HepG2 (cell line): ENCODE measurements around the gene KLHDC4. TPM values are rescaled to one million over a fixed set of nuclear protein-coding genes. Genes with fewer than 3 reads are reported as not detected.

Experiments
- HMG20B ChIP-seq: conservative IDR thresholded peaks from 2 replicates; pipeline ENCODE4 v1.6.1; 2016; ENCODE audit warnings: missing genetic modification reagents, missing compliant biosample characterization
- HNRNPUL1 ChIP-seq: fragments of 200-400 bp; formaldehyde crosslinking; IDR thresholded peaks from 2 replicates; pipeline ENCODE4 v1.6.1; 2017; ENCODE audit warnings: low read depth, mild to moderate bottlenecking, low read length, moderate library complexity
- HOXA5 ChIP-seq: sonication (generic); formaldehyde crosslinking; IDR thresholded peaks from 2 replicates; pipeline ENCODE4 v1.4.0; 2020; ENCODE audit warnings: missing genetic modification reagents
- MYC ChIP-seq: sonication (generic); formaldehyde crosslinking; IDR thresholded peaks from 2 replicates; pipeline ENCODE4 v1.9.0; 2021; ENCODE audit warnings: missing genetic modification reagents, borderline replicate concordance
- SATB2 ChIP-seq: sonication (generic); formaldehyde crosslinking; IDR thresholded peaks from 2 replicates; pipeline ENCODE4 v1.5.0; 2020; ENCODE audit warnings: missing genetic modification reagents
- YEATS2 ChIP-seq: sonication (generic); formaldehyde crosslinking; IDR thresholded peaks from 2 replicates; pipeline ENCODE4 v1.4.0; 2020; ENCODE audit warnings: missing genetic modification reagents, borderline replicate concordance
- ZBTB20 ChIP-seq: sonication (generic); formaldehyde crosslinking; IDR thresholded peaks from 2 replicates; pipeline ENCODE4 v1.8.1; 2023; ENCODE audit warnings: missing genetic modification reagents, low read depth, mild to moderate bottlenecking, borderline replicate concordance
- ZFY ChIP-seq: sonication (generic); formaldehyde crosslinking; IDR thresholded peaks from 2 replicates; pipeline ENCODE4 v1.4.0; 2020; ENCODE audit warnings: missing genetic modification reagents
- ZNF225 ChIP-seq: sonication (generic); formaldehyde crosslinking; IDR thresholded peaks from 2 replicates; pipeline ENCODE4 v1.4.0; 2020; ENCODE audit warnings: mild to moderate bottlenecking, missing genetic modification reagents
- ZNF230 ChIP-seq: sonication (generic); formaldehyde crosslinking; IDR thresholded peaks from 2 replicates; pipeline ENCODE4 v1.4.0; 2020; ENCODE audit warnings: mild to moderate bottlenecking, missing genetic modification reagents
- ZNF431 ChIP-seq: sonication (generic); formaldehyde crosslinking; IDR thresholded peaks from 2 replicates; pipeline ENCODE4 v1.9.0; 2022; ENCODE audit warnings: missing genetic modification reagents, low read depth, mild to moderate bottlenecking, borderline replicate concordance
- polyA plus RNA-seq, 8 experiments: library from polyadenylated mRNA; depleted of rRNA in 3 of 8; stranded (reverse) in 7 of 8; unstranded in 1 of 8; fragments of >200 nt; fragmentation: Illumina TruSeq in 4 of 8; extraction: Trizol in 4 of 8; gene quantifications; 2 replicates each; pipeline versions ENCODE4 v1.2.1 to v1.2.3, GENCODE V29; 2011 to 2016; ENCODE audit warnings: low read depth in 4 of 8, missing spikeins in 1 of 8, mixed read lengths in 1 of 8; ENCODE audit not compliant: insufficient read depth in 1 of 8
- total RNA-seq, 5 experiments: library from RNA; depleted of rRNA; stranded (reverse); fragments of >200 nt; fragmentation: Illumina TruSeq; extraction: Trizol; gene quantifications; 2 replicates each; pipeline ENCODE4 v1.2.3, GENCODE V29; 2016; ENCODE audit warnings: low read depth in 1 of 5
- TF ChIP-seq, protein P1 (sequence below): sonication (generic); IDR thresholded peaks from 2 replicates; pipeline ENCODE4 v1.6.1; 2016; ENCODE audit warnings: low read depth, borderline replicate concordance
- TF ChIP-seq, protein P2 (sequence below): sonication (generic); formaldehyde crosslinking; IDR thresholded peaks from 2 replicates; pipeline ENCODE4 v1.4.0; 2020; ENCODE audit warnings: missing genetic modification reagents
- TF ChIP-seq, protein P3 (sequence below): sonication (generic); formaldehyde crosslinking; IDR thresholded peaks from 2 replicates; pipeline ENCODE4; 2020; ENCODE audit warnings: missing genetic modification reagents, mild to moderate bottlenecking, borderline replicate concordance
- TF ChIP-seq, protein P4 (sequence below): sonication (generic); formaldehyde crosslinking; IDR thresholded peaks from 2 replicates; pipeline ENCODE4 v1.4.0; 2020; ENCODE audit warnings: missing genetic modification reagents, borderline replicate concordance
- TF ChIP-seq, protein P5 (sequence below): sonication (generic); formaldehyde crosslinking; IDR thresholded peaks from 2 replicates; pipeline ENCODE4 v1.5.0; 2020; ENCODE audit warnings: mild to moderate bottlenecking, missing genetic modification reagents, borderline replicate concordance

Gene KLHDC4
- total and polyA plus RNA-seq, 2 of the 13 experiments (the other 11 are each of a cell fraction or from before 2014, with no cell fraction given): 18.7 to 31.8 TPM

DNA sequence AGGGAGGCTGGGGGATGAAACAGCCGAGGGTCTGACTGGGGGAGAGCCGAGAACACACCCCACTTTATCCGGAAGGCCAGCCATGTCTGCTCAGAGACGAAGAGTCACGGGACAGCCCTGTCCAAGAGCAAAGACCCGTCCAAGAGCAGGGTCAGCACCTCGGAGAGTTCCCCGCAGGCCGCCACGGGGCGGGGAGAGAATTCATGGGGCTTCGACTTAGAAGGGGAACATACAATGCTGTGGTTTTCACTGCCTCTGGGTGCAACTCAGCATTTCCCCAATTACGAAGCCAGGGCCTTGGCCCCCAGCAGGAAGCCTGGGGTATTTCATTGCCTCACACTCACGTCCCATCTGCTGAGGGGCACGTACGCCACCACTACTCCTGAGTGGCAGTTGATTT is 104.2 kb downstream of the KLHDC4 start (continued):
- TF ChIP-seq, protein P1, sequence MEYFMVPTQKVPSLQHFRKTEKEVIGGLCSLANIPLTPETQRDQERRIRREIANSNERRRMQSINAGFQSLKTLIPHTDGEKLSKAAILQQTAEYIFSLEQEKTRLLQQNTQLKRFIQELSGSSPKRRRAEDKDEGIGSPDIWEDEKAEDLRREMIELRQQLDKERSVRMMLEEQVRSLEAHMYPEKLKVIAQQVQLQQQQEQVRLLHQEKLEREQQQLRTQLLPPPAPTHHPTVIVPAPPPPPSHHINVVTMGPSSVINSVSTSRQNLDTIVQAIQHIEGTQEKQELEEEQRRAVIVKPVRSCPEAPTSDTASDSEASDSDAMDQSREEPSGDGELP: no peak
- TF ChIP-seq HMG20B (0 out of 2 replicates have a peak, but pooled peaks have one; percentile 41), HOXA5 (CRISPR knock-in tag) (peak; percentile 89), ZBTB20 (CRISPR knock-in tag) (peak; percentile 37; the same call in 1 of the 2 replicates), ZNF230 (no peak), SATB2 (CRISPR knock-in tag) (peak; percentile 90; the same call in 1 of the 2 replicates), YEATS2 (CRISPR knock-in tag) (no peak), HNRNPUL1 (no peak), ZNF225 (0 out of 2 replicates have a peak, but pooled peaks have one; percentile 33), ZFY (peak; percentile 28; the same call in 1 of the 2 replicates), ZNF431 (CRISPR knock-in tag) (no peak), MYC (CRISPR knock-in tag) (peak; percentile 57; the same call in 1 of the 2 replicates)
- TF ChIP-seq, protein P2, sequence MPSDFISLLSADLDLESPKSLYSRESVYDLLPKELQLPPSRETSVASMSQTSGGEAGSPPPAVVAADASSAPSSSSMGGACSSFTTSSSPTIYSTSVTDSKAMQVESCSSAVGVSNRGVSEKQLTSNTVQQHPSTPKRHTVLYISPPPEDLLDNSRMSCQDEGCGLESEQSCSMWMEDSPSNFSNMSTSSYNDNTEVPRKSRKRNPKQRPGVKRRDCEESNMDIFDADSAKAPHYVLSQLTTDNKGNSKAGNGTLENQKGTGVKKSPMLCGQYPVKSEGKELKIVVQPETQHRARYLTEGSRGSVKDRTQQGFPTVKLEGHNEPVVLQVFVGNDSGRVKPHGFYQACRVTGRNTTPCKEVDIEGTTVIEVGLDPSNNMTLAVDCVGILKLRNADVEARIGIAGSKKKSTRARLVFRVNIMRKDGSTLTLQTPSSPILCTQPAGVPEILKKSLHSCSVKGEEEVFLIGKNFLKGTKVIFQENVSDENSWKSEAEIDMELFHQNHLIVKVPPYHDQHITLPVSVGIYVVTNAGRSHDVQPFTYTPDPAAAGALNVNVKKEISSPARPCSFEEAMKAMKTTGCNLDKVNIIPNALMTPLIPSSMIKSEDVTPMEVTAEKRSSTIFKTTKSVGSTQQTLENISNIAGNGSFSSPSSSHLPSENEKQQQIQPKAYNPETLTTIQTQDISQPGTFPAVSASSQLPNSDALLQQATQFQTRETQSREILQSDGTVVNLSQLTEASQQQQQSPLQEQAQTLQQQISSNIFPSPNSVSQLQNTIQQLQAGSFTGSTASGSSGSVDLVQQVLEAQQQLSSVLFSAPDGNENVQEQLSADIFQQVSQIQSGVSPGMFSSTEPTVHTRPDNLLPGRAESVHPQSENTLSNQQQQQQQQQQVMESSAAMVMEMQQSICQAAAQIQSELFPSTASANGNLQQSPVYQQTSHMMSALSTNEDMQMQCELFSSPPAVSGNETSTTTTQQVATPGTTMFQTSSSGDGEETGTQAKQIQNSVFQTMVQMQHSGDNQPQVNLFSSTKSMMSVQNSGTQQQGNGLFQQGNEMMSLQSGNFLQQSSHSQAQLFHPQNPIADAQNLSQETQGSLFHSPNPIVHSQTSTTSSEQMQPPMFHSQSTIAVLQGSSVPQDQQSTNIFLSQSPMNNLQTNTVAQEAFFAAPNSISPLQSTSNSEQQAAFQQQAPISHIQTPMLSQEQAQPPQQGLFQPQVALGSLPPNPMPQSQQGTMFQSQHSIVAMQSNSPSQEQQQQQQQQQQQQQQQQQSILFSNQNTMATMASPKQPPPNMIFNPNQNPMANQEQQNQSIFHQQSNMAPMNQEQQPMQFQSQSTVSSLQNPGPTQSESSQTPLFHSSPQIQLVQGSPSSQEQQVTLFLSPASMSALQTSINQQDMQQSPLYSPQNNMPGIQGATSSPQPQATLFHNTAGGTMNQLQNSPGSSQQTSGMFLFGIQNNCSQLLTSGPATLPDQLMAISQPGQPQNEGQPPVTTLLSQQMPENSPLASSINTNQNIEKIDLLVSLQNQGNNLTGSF (CRISPR knock-in tag): peak; percentile 65; the same call in 1 of the 2 replicates
- TF ChIP-seq, protein P3, sequence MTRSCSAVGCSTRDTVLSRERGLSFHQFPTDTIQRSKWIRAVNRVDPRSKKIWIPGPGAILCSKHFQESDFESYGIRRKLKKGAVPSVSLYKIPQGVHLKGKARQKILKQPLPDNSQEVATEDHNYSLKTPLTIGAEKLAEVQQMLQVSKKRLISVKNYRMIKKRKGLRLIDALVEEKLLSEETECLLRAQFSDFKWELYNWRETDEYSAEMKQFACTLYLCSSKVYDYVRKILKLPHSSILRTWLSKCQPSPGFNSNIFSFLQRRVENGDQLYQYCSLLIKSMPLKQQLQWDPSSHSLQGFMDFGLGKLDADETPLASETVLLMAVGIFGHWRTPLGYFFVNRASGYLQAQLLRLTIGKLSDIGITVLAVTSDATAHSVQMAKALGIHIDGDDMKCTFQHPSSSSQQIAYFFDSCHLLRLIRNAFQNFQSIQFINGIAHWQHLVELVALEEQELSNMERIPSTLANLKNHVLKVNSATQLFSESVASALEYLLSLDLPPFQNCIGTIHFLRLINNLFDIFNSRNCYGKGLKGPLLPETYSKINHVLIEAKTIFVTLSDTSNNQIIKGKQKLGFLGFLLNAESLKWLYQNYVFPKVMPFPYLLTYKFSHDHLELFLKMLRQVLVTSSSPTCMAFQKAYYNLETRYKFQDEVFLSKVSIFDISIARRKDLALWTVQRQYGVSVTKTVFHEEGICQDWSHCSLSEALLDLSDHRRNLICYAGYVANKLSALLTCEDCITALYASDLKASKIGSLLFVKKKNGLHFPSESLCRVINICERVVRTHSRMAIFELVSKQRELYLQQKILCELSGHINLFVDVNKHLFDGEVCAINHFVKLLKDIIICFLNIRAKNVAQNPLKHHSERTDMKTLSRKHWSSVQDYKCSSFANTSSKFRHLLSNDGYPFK: no peak
- TF ChIP-seq, protein P4, sequence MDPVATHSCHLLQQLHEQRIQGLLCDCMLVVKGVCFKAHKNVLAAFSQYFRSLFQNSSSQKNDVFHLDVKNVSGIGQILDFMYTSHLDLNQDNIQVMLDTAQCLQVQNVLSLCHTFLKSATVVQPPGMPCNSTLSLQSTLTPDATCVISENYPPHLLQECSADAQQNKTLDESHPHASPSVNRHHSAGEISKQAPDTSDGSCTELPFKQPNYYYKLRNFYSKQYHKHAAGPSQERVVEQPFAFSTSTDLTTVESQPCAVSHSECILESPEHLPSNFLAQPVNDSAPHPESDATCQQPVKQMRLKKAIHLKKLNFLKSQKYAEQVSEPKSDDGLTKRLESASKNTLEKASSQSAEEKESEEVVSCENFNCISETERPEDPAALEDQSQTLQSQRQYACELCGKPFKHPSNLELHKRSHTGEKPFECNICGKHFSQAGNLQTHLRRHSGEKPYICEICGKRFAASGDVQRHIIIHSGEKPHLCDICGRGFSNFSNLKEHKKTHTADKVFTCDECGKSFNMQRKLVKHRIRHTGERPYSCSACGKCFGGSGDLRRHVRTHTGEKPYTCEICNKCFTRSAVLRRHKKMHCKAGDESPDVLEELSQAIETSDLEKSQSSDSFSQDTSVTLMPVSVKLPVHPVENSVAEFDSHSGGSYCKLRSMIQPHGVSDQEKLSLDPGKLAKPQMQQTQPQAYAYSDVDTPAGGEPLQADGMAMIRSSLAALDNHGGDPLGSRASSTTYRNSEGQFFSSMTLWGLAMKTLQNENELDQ (CRISPR knock-in tag): peak; percentile 93; the same call in 1 of the 2 replicates
- TF ChIP-seq, protein P5, sequence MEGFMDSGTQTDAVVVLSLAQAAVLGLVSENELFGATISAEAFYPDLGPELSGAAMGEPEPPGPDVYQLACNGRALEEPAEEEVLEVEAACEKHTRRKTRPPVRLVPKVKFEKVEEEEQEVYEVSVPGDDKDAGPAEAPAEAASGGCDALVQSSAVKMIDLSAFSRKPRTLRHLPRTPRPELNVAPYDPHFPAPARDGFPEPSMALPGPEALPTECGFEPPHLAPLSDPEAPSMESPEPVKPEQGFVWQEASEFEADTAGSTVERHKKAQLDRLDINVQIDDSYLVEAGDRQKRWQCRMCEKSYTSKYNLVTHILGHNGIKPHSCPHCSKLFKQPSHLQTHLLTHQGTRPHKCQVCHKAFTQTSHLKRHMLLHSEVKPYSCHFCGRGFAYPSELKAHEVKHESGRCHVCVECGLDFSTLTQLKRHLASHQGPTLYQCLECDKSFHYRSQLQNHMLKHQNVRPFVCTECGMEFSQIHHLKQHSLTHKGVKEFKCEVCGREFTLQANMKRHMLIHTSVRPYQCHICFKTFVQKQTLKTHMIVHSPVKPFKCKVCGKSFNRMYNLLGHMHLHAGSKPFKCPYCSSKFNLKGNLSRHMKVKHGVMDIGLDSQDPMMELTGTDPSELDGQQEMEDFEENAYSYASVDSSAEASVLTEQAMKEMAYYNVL (CRISPR knock-in tag): no peak
